Uterus (tissue), 4 donors: ENCODE data around the gene TOR1AIP1. TPM values are rescaled to one million over a fixed set of nuclear protein-coding genes. Genes with fewer than 3 reads are reported as not detected.
"Not testable (repeated sequence)": the region's sequence is repeated elsewhere in the genome, so short reads cannot be mapped to it uniquely, and the experiment has no call there.

ENCODE experiments used
- DNase-seq, 2 donors: peaks; one replicate each; pipeline ENCODE4 v3.0.0-alpha.2; 2019 to 2020
- H3K27ac ChIP-seq, 2 donors: fragments of 200-600 bp; sonication (generic); 1 replicate in 1 of 2; 2 replicates in 1 of 2; pipeline ENCODE4 v1.5.1; 2016 to 2018
- H3K27me3 ChIP-seq, 2 donors: fragments of 200-600 bp; sonication (generic); one replicate each; pipeline ENCODE4 v1.5.1; 2018 to 2019; ENCODE audit warnings: control low read depth in 1 of 2
- H3K36me3 ChIP-seq, 2 donors: fragments of 200-600 bp; sonication (generic); one replicate each; pipeline ENCODE4 v1.5.1; 2019; ENCODE audit warnings: control low read depth in 1 of 2
- H3K4me1 ChIP-seq, 2 donors: fragments of 200-600 bp; sonication (generic); one replicate each; pipeline ENCODE4 v1.5.1; 2018 to 2019; ENCODE audit warnings: control low read depth in 1 of 2
- H3K4me3 ChIP-seq, 2 donors: fragments of 200-600 bp; sonication (generic); 1 replicate in 1 of 2; 2 replicates in 1 of 2; pipeline ENCODE4 v1.5.1; 2018 to 2019; ENCODE audit warnings: mild to moderate bottlenecking in 1 of 2
- H3K9me3 ChIP-seq, 2 donors: fragments of 200-600 bp; sonication (generic); one replicate each; pipeline ENCODE4 v1.5.1; 2019; ENCODE audit warnings: control low read depth in 1 of 2
- CTCF ChIP-seq, 4 experiments: fragments of 200-600 bp in 2 of 4; fragments of 450-650 bp in 2 of 4; sonication (generic) in 2 of 4; IDR thresholded peaks; one replicate each; pipeline ENCODE4 v1.5.1; 2016 to 2019; ENCODE audit warnings: antibody characterized with exemption in 4 of 4, mild to moderate bottlenecking in 2 of 4, moderate library complexity in 1 of 4
- POLR2A ChIP-seq, 2 donors: fragments of 450-650 bp; IDR thresholded peaks; one replicate each; pipeline ENCODE4 v1.6.1; 2016; ENCODE audit warnings: antibody characterized with exemption in 2 of 2, mild to moderate bottlenecking in 1 of 2, moderate library complexity in 1 of 2
- intact Hi-C: fragments of 100-400 bp; cut with DNase I; formaldehyde crosslinking; loops from one replicate; pipeline ENCODE4 v1.15.1; 2023; ENCODE audit warnings: low total_unique reads
- total RNA-seq, 4 donors: library from RNA; depleted of rRNA in 3 of 4; stranded (reverse); fragments of >200 nt in 3 of 4; gene quantifications; one replicate each; pipeline versions ENCODE4 v1.1.0 to v1.2.4, GENCODE V29; 2014 to 2023
- donor health status: DM: yes; HTN: yes; CAD: no.

Gene TOR1AIP1
- 10 to 100 TPM; 56.9 to 90.8 (median 72.0) TPM for total RNA-seq

- DNase-seq: peak; percentile 98
- peaks cover 7 to 8% of the 10 kb centered on the region in 2 donors for H3K4me1 ChIP-seq
- peak within 1 kb of the TSS; percentile 99 for H3K27ac ChIP-seq
- no peaks in the 10 kb centered on the region for H3K36me3 ChIP-seq
- intact Hi-C loops: no loop called here
- H3K4me3 ChIP-seq: peak within 1 kb of the TSS; percentile 65 to 84
- H3K27me3 ChIP-seq: no peaks in the 10 kb centered on the region
- TF ChIP-seq POLR2A (IDR thresholded peaks at IDR 0.05): peak; percentile 85 to 97
- TF ChIP-seq CTCF (IDR thresholded peaks at IDR 0.05): peak; percentile 20 to 77 (median 48)
- no peaks in the 10 kb centered on the region for H3K9me3 ChIP-seq
Measured at GRCh38 chr1:179882253-179883039, at the start of gene TOR1AIP1. Gene TOR1AIP1 (plus strand): TSS chr1:179882285. CDS start chr1:179882503, 218 bp downstream.

GRCh38 chr1:179836686-179837445, 45.2 kb upstream of the TOR1AIP1 start:
- H3K4me3 ChIP-seq, DNase-seq, H3K27ac ChIP-seq, H3K4me1 ChIP-seq, H3K9me3 ChIP-seq, H3K27me3 ChIP-seq, intact Hi-C loops, H3K36me3 ChIP-seq: not testable (repeated sequence)

- no peak for DNase-seq
- no peak overlapping the region for H3K4me3 ChIP-seq
- no peak overlapping the region for H3K27ac ChIP-seq
- H3K9me3 ChIP-seq: no peaks in the 10 kb centered on the region
- H3K4me1 ChIP-seq: no peaks in the 10 kb centered on the region
- no peaks in the 10 kb centered on the region for H3K27me3 ChIP-seq
- intact Hi-C loops: no loop called here
- H3K36me3 ChIP-seq: no peaks in the 10 kb centered on the region
- TF ChIP-seq POLR2A (IDR thresholded peaks at IDR 0.05) (no peak), CTCF (IDR thresholded peaks at IDR 0.05) (no peak)
Measured at GRCh38 chr1:179840107-179840506, 42.0 kb upstream of the TOR1AIP1 start.

GRCh38 chr1:179848233-179848632, 33.9 kb upstream of the TOR1AIP1 start:
- H3K27ac ChIP-seq: no peak overlapping the region
- H3K9me3 ChIP-seq: no peaks in the 10 kb centered on the region
- no peaks in the 10 kb centered on the region for H3K27me3 ChIP-seq
- intact Hi-C loops: no loop called here
- TF ChIP-seq POLR2A (IDR thresholded peaks at IDR 0.05) (no peak), CTCF (IDR thresholded peaks at IDR 0.05) (no peak)
- no peaks in the 10 kb centered on the region for H3K36me3 ChIP-seq
- DNase-seq: no peak
- H3K4me1 ChIP-seq: no peaks in the 10 kb centered on the region
- H3K4me3 ChIP-seq: no peak overlapping the region

GRCh38 chr1:179853102-179853501, 29.0 kb upstream of the TOR1AIP1 start:
- Histone ChIP-seq H3K4me1 (no peaks in the 10 kb centered on the region), H3K36me3 (no peaks in the 10 kb centered on the region), H3K9me3 (no peaks in the 10 kb centered on the region), H3K27ac (no peak overlapping the region), H3K4me3 (no peak overlapping the region), H3K27me3 (no peaks in the 10 kb centered on the region)
- no peak for DNase-seq
- TF ChIP-seq POLR2A (IDR thresholded peaks at IDR 0.05): no peak
- no peak for TF ChIP-seq CTCF (IDR thresholded peaks at IDR 0.05)
- intact Hi-C loops: no loop called here

- H3K36me3 ChIP-seq, H3K9me3 ChIP-seq, H3K27ac ChIP-seq, H3K4me1 ChIP-seq, intact Hi-C loops, H3K27me3 ChIP-seq, DNase-seq, H3K4me3 ChIP-seq: not testable (repeated sequence)
Measured at GRCh38 chr1:179855831-179856230, 26.3 kb upstream of the TOR1AIP1 start.
